RCC 7860 (cell line): ENCODE results near the gene PAK6.

Experiments
- DNase-seq: peaks from one replicate; pipeline ENCODE4 v3.0.0-alpha.2; 2015; ENCODE audit warnings: low spot score
- FAIRE-seq: peaks from 2 replicates; lab custom pipeline; 2012; peaks lifted over from hg19 to GRCh38; lab: Jason Lieb, UNC

The PAK6 gene

DNA sequence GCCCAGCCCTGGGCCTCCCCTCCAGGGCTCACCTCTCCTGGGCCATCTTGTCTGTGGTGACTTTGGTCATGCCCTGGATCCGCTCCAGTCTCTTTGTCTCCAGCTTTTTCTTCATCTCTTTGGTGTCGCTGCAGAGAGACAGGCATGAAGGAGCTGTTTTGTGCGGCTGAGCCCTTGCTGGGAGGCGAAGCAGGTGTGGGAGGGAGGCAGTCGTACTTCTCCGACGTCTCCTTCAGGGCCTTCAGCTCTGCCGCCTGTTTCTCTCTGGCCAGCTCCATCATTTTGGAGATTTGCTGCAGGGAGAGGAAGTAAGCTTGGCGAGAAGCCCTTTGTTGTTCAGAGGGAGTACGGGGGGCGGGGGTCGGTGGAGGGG lies 51.7 kb downstream of the PAK6 start:
- DNase-seq: no peak
- no peak for FAIRE-seq

DNA sequence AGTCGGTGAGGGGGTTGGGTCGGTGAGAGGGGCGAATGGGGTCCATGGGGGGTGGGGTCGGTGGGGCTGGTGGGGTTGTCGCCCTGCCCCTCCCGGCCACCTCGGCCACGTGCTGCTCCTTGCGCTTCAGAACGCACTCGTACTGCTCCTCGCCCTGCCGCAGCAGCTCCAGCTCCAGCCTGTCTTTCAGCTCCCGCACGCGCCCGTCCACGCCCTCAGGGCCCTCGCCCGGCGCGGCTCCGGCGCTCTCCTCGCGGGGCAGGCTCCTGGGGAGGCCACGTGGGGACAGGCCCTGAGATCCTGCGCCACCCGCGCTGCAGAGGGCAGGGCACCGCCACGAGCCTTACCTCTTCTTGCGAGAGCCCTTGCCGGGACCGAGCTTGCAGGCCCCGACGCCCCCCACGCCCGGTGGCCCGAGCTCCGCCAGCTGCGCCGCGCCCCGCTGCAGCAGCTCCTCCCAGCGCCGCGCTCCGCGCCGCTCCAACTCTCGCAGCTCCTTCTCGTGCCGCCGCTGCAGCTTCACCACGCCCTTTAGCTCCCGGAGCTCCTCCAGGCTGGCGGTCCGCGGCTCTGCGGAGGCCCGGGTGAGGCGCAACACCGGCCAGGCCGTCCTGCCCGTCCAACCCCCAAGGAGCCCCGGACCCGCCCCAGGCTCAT lies 52.2 kb downstream of the PAK6 start:
- no peak for DNase-seq
- FAIRE-seq: no peak

DNA sequence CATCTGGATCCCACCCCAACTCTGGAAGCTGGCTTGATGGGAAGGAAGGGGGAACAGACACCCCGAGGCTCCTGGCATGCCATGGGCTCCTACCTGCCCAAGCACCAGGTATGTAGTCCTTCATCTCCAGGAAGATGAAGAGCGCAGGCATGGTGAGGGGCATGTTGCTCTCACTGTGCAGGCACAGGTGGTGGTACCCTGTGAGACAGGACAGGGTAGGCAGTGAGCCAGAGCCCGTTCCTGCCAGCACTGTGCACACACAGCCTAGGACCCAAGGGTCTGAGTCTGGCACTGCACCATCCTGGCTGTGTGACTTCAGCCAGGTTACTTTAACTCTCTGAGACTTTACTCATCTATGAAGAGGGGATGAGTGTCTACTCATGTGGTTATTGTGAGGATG lies 53.4 kb downstream of the PAK6 start:
- DNase-seq: no peak
- FAIRE-seq: no peak

DNA sequence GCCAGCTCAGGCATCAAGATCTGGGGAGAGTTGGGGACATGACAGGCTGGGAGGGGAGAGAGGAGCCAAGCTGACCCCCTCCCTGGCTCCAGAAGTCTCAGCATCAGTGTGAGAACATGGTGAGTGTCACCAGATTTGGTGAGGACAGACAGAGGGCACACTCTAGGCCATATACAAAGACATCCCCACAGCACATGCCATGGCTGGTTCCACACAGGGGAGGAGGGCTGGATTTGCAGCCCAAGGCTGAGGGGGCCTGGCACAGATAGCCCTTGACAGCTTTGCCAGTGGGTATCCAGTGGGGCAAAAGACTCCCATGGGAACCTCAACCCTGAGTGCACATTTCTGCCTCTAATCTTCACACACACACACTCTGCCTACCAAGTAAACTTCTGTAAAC lies 54.1 kb downstream of the PAK6 start:
- DNase-seq (no peak), FAIRE-seq (no peak)

DNA sequence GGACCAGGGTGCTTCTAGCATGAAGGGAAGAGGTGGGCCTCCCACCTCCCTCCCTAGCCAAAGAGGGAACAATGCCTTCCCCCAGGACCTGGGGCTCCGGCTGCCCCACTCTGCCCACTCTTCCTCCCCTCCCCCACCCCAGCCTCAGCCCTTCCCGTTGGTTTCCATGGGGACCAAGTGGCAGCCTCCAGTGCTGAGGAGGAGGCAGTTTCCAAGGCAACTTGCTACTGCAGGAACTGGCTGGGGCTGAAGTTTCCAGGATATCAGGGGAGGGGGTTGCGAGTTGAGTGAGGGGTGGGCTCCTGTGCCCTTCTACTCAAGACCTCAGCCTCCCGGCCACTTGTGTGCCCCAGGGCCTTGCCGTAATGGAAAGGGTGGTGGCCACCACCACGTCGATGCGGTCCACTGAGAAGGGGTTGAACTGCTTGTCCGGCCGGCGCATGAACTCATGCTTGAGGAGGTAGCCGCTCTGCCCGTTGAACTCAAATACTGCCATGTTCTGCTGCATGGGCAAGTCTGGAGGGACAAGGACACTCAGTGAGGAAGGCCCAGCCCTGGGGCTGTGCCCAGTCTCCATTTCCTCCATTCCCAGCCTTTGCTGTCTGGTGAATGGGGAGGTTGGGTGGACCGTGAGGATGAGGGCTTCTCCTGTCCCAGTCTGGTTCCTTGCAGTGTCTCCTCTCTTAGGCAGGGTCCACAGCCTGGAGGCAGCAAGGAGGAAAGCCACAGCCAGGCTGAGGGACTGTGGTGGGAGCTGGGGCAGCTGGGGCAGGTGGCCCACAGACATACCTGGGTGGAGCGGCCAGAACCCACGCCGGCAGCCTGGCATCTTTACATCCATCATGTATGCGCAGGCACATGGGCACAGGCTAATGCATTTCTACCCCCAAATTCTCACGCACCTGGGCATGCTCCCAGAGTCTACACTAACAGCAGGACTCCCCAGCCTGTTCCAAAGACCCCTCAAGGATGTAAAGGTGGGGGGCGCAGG lies 55.3 kb downstream of the PAK6 start:
- DNase-seq (no peak), FAIRE-seq (no peak)

DNA sequence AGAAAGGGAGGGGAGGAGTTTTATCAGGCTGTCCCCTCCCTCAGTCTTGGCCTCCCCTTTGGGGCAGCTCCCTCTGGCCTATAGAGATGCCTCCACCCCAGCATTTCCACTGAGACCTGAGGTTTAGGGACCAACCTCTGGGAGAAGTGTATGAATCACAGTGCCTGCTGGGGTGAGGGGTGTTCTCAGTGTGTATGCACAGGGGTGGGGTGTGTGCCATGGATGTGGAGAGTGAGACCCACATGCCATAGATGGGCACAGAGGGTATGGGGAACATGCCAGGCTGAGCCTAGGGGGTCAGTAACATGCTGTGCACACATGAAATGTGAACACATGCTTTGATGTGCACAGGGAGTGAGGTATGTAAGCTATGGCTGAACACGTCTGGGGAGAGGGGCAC lies 56.4 kb downstream of the PAK6 start:
- DNase-seq (no peak), FAIRE-seq (no peak)

DNA sequence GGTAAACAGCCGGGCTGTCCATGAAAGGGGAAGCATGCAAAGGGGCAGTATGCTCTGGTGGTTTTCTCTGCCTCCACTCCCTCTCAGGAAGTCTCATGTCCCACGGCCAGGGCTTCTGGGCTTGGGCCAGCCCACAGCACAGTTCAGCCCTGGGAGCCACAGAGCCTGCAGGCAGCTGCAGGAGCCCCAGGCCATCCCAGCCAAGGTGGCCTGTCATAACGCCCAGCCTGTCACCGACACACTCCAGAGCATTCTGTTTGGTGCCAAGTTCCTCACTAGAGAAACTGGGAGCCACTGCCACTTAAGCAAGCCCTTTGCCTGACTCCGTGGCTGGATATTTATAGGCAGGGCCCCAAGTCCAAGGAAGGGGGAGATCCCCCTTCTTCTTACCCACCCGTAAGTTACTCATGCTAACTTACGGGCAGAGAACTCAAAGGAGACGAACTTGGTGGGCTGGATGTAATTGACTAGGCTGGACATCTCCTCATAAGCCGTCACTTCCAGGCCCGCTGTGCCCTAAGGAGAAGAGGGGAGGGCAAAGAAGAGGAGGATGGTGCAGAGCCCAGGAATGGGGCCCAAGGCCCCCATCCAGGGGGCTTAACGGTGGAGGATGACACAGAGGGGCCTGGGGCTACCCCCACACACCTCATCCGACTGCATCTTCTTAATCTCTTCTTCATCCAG lies 57.2 kb downstream of the PAK6 start:
- DNase-seq (no peak), FAIRE-seq (no peak)

DNA sequence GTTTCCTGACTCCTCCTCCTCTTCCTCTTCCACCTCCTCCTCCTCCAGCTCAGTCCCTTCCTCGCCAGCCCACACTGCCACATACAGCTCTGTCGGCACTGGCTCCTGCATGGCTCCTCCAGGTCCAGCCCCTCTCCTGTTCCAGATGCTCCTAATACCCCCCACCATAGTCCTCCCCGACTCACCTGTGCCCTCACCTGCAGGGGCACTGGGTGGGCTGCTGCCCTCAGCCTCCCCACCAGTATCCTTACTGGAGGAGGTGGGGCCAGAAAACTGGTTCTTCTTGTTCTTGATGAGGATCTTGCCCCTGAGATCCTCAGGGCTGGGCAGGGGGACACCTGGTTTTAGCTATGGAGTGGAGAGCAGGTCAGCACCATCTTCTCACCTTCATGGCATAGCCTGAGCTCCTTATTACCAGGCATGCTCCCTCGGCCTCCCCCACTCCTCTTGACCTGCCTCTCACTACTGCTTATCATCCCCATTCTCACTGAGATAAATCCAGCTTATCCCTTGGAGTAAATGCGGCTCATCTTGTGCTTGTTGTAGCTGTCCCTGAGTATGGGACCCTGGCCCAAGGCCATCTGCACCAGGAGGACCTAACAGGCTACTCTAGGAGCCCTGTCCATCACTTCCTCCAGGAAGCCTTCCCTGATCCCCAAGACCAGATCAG lies 57.8 kb downstream of the PAK6 start:
- FAIRE-seq: no peak
- DNase-seq: no peak

DNA sequence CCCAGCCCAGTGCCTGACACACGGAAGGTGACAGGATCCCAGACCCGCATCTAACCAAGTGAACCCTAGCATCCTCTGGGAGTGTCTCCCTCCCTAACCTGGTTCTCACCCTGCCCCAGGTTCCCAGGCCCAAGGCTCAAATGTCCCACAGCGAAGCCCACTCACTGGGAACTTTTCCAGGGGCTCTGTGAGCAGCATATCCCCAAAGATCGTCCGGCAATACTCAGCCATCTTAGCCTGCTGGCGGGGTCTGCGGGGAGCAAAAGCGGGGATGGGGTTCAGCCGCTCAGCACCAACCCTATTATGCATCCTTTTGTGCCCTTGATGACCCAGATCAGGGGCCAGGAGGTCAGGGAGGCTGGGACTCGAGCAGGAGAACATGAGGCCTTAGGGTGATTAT lies 58.5 kb downstream of the PAK6 start:
- DNase-seq (no peak), FAIRE-seq (no peak)

DNA sequence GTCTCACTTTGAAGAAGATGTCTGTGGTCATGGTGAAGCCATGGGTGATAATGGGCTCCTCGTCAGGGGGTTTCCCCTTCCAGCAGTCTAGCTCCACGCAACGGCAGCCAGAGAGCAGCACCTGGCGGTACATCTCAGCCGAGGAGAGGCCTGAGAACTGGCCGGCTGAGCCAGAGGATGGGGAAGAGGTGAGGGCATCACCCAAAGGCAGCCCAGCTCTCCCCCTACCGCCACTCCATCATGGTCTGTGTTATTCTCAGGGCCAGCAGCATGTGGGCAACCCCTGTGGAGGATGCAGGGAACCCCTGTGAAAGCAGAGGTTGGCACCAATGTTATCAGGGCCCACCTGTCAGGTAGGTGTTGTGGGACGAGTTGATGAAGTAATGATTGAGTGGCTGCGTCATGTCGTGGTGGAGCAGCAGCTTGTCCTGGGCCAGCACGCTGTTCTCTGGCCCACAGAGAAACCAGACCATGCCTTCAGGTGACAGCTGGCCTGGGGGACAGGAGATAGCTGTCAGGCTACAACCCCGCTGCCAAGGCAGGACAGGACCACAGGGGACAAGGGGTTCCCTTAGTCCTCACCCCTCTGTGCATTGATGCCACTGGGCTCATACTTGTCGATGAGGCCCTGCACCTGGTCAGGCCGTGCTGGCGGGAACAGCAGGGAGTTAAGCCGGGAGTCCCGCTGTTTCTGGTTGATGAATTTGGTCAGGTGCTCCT lies 59.5 kb downstream of the PAK6 start:
- no peak for FAIRE-seq

DNA sequence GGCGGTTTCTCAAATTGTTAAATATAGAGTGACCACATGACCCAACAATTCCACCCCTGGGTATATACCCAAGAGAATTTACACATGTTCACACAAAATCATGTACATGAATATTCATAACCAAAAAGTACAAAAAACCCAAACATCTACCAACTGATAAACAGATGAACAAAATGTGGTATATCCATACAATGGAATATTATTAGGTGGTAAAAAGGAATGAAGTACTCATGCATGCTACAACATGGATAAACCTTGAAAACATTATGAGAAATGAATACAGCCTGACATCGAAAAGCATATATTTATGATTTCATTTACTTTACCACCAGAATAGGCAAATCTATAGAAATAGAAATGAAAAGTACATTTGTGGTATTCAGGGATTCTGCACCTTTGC lies 61.5 kb downstream of the PAK6 start:
- DNase-seq (no peak), FAIRE-seq (no peak)

More for the DNA sequence above, 59.5 kb downstream of the PAK6 start:
- no peak for DNase-seq

DNA sequence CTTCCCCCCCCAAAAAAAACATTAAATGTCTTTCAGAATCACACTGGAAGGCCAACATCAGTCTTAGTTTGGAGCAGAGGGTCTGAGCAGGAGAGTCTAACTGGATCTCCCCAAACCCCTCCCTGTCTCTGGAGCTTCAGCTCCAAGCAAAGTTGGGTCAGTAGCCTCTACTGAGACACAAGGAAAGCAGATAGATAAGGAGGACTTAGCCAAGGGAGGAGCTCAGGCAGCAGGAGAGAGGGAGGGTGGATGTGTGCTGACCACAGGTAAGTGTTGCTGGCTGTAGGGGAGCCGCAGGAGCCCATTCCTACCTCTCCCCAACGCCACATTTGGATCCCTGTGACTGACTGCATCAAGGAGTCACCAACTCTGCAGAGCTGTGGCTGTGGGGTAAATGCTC lies 61.9 kb downstream of the PAK6 start:
- DNase-seq: no peak
- no peak for FAIRE-seq

DNA sequence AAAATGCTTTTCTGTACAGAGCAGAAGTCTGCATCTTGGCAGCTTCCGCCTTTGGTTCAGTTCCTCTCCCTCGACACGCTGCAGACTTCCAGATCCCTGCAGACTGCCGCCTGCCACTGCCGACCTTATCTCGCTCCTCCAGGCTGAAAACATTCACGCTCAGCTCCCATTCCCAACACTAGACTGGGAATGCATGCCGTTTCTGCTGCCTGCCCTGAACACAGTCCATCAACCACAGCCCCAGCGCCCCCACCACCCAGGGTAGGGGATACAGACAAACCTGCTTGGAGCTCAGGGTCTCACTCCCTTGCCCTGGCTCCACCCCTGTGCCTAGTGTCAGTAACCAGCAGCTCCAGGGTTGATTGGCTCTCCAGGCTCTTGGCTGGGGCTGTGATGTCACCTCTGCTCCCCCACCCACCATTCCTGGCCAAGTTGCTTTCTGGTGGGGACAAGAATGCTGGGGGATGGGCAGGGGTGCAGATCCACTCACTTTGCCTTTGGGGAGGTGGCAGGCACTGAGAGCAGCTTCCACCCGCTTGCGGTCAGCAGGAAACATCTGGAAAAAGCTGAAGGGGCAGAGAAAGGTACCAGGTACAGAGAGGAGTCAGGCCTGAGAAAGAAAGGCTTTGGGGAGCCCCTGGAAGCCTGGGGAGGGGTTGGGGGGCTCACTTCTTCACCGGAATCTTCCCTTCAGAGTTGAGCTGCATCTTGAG lies 62.8 kb downstream of the PAK6 start:
- no peak for FAIRE-seq
- no peak for DNase-seq

DNA sequence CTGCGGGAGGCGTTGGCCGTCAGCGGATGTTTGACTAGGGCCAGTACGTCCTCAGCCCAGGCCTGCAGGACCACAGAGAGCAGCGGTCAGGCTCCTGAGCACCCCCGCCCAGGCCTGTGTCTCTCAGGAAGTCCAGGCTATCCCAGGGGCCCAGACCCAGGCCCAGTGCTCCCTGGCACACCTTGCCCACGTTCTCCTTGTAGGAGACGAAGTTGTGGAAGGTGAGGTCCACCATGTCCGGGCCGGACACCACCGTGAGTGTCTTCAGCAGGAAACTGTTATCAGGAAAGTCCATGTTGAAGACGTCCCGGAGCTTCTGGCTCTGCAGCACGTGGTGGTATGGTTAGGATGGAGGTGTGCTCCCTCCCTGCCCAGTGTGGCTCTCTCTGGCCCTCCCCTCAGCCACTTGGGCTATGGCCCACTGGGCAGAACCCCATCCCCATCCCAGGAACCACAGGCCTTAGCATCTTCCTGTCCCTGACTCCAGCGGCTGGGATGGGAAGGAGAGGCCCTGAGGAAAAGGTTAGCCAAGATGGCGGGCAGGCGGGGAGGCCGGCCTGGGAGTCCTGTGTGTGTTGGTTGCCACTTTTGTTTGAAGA lies 63.5 kb downstream of the PAK6 start:
- DNase-seq (no peak), FAIRE-seq (no peak)

DNA sequence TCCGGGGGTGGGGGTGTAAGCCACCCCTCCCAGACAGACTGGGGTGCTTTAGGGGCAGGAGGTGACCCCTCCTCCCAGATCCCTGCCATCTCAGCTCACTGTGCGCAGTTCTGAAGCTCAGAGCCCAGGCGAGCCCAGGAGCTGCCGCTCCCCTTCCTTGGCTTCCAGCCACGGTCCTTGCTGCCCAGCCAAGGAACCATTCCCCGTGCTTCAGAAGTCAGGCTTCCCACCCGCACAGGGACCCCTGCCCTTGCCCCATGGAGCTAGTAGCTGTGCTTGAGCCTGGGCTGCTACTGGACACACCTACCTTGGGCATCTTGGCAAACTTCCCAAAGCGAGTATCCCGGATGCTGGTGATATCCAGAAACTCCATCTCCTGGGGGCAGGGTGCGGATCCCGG lies 64.1 kb downstream of the PAK6 start:
- no peak for FAIRE-seq
- no peak for DNase-seq

DNA sequence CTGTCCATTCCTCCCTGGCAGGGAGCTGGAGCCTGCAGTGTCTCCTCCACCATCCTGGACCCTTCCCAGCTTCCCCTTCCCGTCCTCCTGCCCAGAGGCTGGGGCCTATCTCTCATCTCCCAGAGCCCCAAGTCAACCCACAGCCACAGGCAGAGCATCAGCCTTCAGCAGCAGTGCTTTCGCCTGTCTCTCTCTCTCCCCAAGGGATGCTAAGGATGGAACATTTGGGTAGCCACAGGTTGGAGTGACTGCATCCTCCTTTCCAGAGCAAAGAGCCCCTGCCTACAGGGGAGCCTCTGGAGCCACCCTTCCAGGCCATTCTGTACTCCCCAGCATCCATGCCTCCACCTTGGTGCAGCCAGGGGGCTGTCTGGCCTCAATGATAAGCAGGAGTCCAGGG lies 64.7 kb downstream of the PAK6 start:
- FAIRE-seq (no peak), DNase-seq (no peak)

DNA sequence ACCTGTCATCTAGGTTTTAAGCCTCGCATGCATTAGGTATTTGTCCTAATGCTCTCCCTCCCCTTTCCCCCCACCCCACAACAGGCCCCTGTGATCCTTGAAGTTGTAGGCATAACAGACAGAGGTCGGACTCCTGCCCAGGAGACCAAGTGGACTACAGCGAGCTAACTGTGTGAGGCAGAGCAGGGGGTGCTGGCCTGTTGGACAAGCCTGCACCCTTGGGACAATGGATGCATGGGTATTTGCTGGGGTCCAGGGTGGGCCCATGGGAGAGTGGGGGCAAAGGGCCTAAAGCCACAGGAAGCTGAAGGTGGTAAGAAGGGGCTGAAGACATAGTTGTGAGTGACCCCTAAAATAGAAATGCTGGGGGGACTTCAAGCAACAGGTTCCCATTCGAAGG lies 66.4 kb downstream of the PAK6 start:
- no peak for FAIRE-seq
- DNase-seq: no peak

DNA sequence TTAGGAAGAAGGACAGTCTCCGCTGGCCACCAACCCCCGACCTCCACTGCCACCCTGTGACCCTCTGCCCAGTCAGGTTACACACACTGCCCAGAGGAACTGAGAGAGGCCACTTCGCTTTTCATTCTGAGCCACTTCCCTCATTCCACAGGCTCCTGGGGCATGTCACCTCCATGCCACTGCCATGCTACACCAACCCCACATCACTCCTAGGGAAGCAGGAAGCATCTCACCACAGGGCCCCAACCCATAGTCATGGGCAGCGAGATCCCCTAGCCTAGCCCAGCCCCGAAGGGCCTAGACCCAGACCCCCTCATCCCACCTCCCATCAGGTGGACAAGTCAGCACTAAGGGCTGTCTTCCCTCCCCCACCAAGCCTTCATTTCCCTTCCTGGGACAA lies 67.5 kb downstream of the PAK6 start:
- FAIRE-seq: no peak
- no peak for DNase-seq

DNA sequence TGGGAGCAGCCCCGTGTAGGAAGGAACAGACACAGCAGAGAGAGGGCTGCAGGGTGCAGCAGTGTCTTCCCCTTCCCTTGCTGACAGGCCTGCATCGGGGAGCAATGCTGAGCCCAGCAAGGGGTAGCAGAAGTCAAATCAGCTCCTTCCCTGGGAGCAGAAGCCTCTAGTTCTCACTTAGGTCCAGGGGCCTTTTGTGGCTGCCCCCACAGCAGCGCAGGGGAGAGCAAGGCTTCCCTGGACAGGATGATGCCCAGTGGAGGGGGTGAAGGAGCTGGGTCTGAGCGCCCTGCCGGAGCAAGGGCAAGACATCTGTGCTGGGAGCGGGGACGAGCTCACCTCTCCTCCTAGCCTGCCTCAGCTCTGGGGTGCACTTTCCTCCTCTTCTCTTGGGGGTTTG lies 68.0 kb downstream of the PAK6 start:
- DNase-seq (no peak), FAIRE-seq (no peak)
